Motor neuron (in vitro differentiated cells): ENCODE data around the gene PDE4B. TPM values are rescaled to one million over a fixed set of nuclear protein-coding genes. Genes with fewer than 3 reads are reported as not detected.

Experiments
- ATAC-seq, 8 experiments: fragments of 200-7000 bp; cut with Tn5 transposase; replicated peaks in 6 of 8; 2 replicates each; pipeline ENCODE4 v1.8.0; 2021; ENCODE audit warnings: mild to moderate bottlenecking in 8 of 8, moderate library complexity in 8 of 8
- H3K27ac ChIP-seq, 2 donors: fragments of 250-450 bp; sonication (Bioruptor Pico); 2 replicates each; pipeline ENCODE4 v1.9.0; 2021; ENCODE audit warnings: antibody characterized with exemption in 2 of 2, mild to moderate bottlenecking in 2 of 2, moderate library complexity in 1 of 2
- H3K4me1 ChIP-seq, 2 donors: fragments of 250-450 bp; sonication (Bioruptor Pico); replicated peaks in 1 of 2; 2 replicates each; pipeline ENCODE4 v1.6.1; 2021; ENCODE audit warnings: antibody characterized with exemption in 2 of 2, mild to moderate bottlenecking in 2 of 2, moderate library complexity in 1 of 2
- H3K4me3 ChIP-seq, 5 donors: fragments of 250-450 bp; sonication (Bioruptor Pico); 2 replicates each; pipeline ENCODE4 v1.9.0; 2021; ENCODE audit warnings: antibody characterized with exemption in 5 of 5, mild to moderate bottlenecking in 5 of 5, moderate library complexity in 4 of 5
- WGBS, 10 experiments: fragments of 450-650 bp; shearing (Covaris generic); methylation state at CpG; one replicate each; pipeline ENCODE4 v1.0.0; 2022; 5-methylcytosine and 5-hydroxymethylcytosine counted together
- in situ Hi-C, 9 experiments: fragments of 400-800 bp; cut with MboI; loops; one replicate each; pipeline ENCODE4 v1.15.0; 2021; ENCODE audit warnings: low sequenced_read_pairs in 9 of 9, low pct_unique_long_range_greater_than_20kb in 2 of 9; ENCODE audit not compliant: unreplicated experiment in 9 of 9
- total RNA-seq, 8 experiments: library from RNA; unstranded; fragments of 300-600 nt; gene quantifications; 2 replicates each; pipeline versions ENCODE4 v1.2.3 to v1.2.4, GENCODE V29; 2022

The PDE4B gene
- total RNA-seq, 8 experiments from 2014 or later, result 13.9 to 63.1 (median 43.3) TPM

GRCh38 chr1:65949230-65949626 is 156.5 kb downstream of the PDE4B start:
- ATAC-seq, result peak in 2 of 8 experiments; percentile 4 to 10
- Histone ChIP-seq H3K4me3 (no peak overlapping the region), H3K4me1 (no peaks in the 10 kb centered on the region), H3K27ac (no peak overlapping the region)
- WGBS, 10 experiments, result 69 to 100% (median 100%) methylated on average over 1 to 2 of the region's 2 CpGs; no CpG with 5 or more reads in 3 of the 10 experiments
- in situ Hi-C loops, result loop anchor here in 4 of 9 experiments (10.0 to 25.0 kb wide), 5 partner anchors 234 to 513 kb away; no protein-coding TSS in a partner anchor

- 29 to 100% (median 74%) methylated on average over 1 to 3 of the region's 3 CpGs; no CpG with 5 or more reads in 2 of the 10 experiments for WGBS, 10 experiments
- H3K4me1 ChIP-seq, result no peaks in the 10 kb centered on the region
- no peak overlapping the region for H3K27ac ChIP-seq
- no peak for ATAC-seq
- no peak overlapping the region for H3K4me3 ChIP-seq
- in situ Hi-C loops, result loop anchor here in 7 of 9 experiments (10.0 to 25.0 kb wide), 7 partner anchors 235 to 513 kb away; no protein-coding TSS in a partner anchor
Measured at GRCh38 chr1:65949933-65950332, 157.2 kb downstream of the PDE4B start.

GRCh38 chr1:65952696-65953095 is 160.0 kb downstream of the PDE4B start:
- ATAC-seq, result peak in 3 of 8 experiments; percentile 42 to 55 (median 44)
- no peak overlapping the region for H3K27ac ChIP-seq
- 0 to 78% (median 65%) methylated on average over 1 to 3 of the region's 3 CpGs; no CpG with 5 or more reads in 1 of the 10 experiments for WGBS, 10 experiments
- H3K4me1 ChIP-seq, result no peaks in the 10 kb centered on the region
- H3K4me3 ChIP-seq, result no peak overlapping the region
- in situ Hi-C loops, result loop anchor here in 4 of 9 experiments (10.0 to 25.0 kb wide), 4 partner anchors 285 to 510 kb away; no protein-coding TSS in a partner anchor

GRCh38 chr1:65953170-65953569 is 160.5 kb downstream of the PDE4B start:
- Histone ChIP-seq H3K4me3 (no peak overlapping the region), H3K27ac (no peak overlapping the region), H3K4me1 (no peaks in the 10 kb centered on the region)
- no peak for ATAC-seq
- in situ Hi-C loops, result loop anchor here in 4 of 9 experiments (10.0 to 25.0 kb wide), 4 partner anchors 284 to 509 kb away; no protein-coding TSS in a partner anchor
- 80 to 100% (median 100%) methylated on average over 1 of the region's 1 CpG; no CpG with 5 or more reads in 3 of the 10 experiments for WGBS, 10 experiments

GRCh38 chr1:65955071-65955470 is 162.4 kb downstream of the PDE4B start:
- in situ Hi-C loops, result loop anchor here in 4 of 9 experiments (10.0 to 25.0 kb wide), 4 partner anchors 282 to 507 kb away; no protein-coding TSS in a partner anchor
- peak in 2 of 8 experiments; percentile 47 to 69 for ATAC-seq
- 20 to 100% (median 52%) methylated on average over 1 to 3 of the region's 3 CpGs for WGBS, 10 experiments
- Histone ChIP-seq H3K4me3 (no peak overlapping the region), H3K4me1 (peaks cover 2 to 4% of the 10 kb centered on the region in 2 donors), H3K27ac (no peak overlapping the region)

GRCh38 chr1:65955503-65955902 is 162.8 kb downstream of the PDE4B start:
- 81 to 100% (median 94%) methylated on average over 3 to 6 of the region's 6 CpGs; no CpG with 5 or more reads in 1 of the 10 experiments for WGBS, 10 experiments
- Histone ChIP-seq H3K4me3 (no peak overlapping the region), H3K27ac (no peak overlapping the region), H3K4me1 (peaks cover 2 to 4% of the 10 kb centered on the region in 2 donors)
- in situ Hi-C loops, result loop anchor here in 4 of 9 experiments (10.0 to 25.0 kb wide), 4 partner anchors 282 to 507 kb away; no protein-coding TSS in a partner anchor
- ATAC-seq, result no peak

GRCh38 chr1:65958561-65959350 is 166.1 kb downstream of the PDE4B start:
- no peak overlapping the region for H3K27ac ChIP-seq
- peaks cover 2 to 4% of the 10 kb centered on the region in 2 donors for H3K4me1 ChIP-seq
- 43 to 69% (median 53%) methylated on average over 10 to 12 of the region's 12 CpGs for WGBS, 10 experiments
- in situ Hi-C loops, result loop anchor here in 4 of 9 experiments (10.0 to 25.0 kb wide), 4 partner anchors 279 to 504 kb away; no protein-coding TSS in a partner anchor
- H3K4me3 ChIP-seq, result no peak overlapping the region
- peak; percentile 49 to 80 (median 74) for ATAC-seq

GRCh38 chr1:65959896-65960567 is 167.3 kb downstream of the PDE4B start:
- no peak overlapping the region for H3K4me3 ChIP-seq
- in situ Hi-C loops, result loop anchor here (5.0 to 25.0 kb wide), 6 partner anchors 277 to 502 kb away; no protein-coding TSS in a partner anchor
- 73 to 100% (median 91%) methylated on average over 1 to 7 of the region's 7 CpGs; no CpG with 5 or more reads in 1 of the 10 experiments for WGBS, 10 experiments
- peak in 1 of 8 experiments; percentile 7 for ATAC-seq
- H3K27ac ChIP-seq, result no peak overlapping the region
- peaks cover 2 to 4% of the 10 kb centered on the region in 2 donors for H3K4me1 ChIP-seq

GRCh38 chr1:65963156-65963888 is 170.6 kb downstream of the PDE4B start:
- WGBS, 10 experiments, result 50 to 100% (median 80%) methylated on average over 1 to 6 of the region's 6 CpGs
- Histone ChIP-seq H3K4me3 (no peak overlapping the region), H3K4me1 (peaks cover 2 to 4% of the 10 kb centered on the region in 2 donors), H3K27ac (no peak overlapping the region)
- in situ Hi-C loops, result loop anchor here in 8 of 9 experiments (5.0 to 25.0 kb wide), 6 partner anchors 274 to 499 kb away; no protein-coding TSS in a partner anchor
- no peak for ATAC-seq

- Histone ChIP-seq H3K4me3 (no peak overlapping the region), H3K27ac (no peak overlapping the region), H3K4me1 (peaks cover 0 to 1% of the 10 kb centered on the region in 2 donors)
- no peak for ATAC-seq
- in situ Hi-C loops, result loop anchor here in 8 of 9 experiments (5.0 to 25.0 kb wide), 6 partner anchors 273 to 498 kb away; no protein-coding TSS in a partner anchor
- WGBS, 10 experiments, result 51 to 93% (median 81%) methylated on average over 1 to 2 of the region's 2 CpGs; no CpG with 5 or more reads in 1 of the 10 experiments
Measured at GRCh38 chr1:65964123-65964522, 171.4 kb downstream of the PDE4B start.

- in situ Hi-C loops, result loop anchor here in 7 of 9 experiments (10.0 to 25.0 kb wide), 5 partner anchors 272 to 497 kb away; no protein-coding TSS in a partner anchor
- WGBS, 10 experiments, result 60 to 100% (median 91%) methylated on average over 1 to 6 of the region's 6 CpGs
- Histone ChIP-seq H3K27ac (no peak overlapping the region), H3K4me1 (no peaks in the 10 kb centered on the region), H3K4me3 (no peak overlapping the region)
- ATAC-seq, result no peak
Measured at GRCh38 chr1:65965112-65965996, 172.7 kb downstream of the PDE4B start.
